Right lobe of liver (tissue), 6 donors: ENCODE results near the gene KY. TPM values are rescaled to one million over a fixed set of nuclear protein-coding genes. Genes with fewer than 3 reads are reported as not detected.

Source experiments
- ATAC-seq, 4 donors: fragments of 200-7000 bp; cut with Tn5 transposase; one replicate each; pipeline ENCODE4 v1.9.1; 2020; ENCODE audit warnings: mild to moderate bottlenecking in 4 of 4, moderate library complexity in 4 of 4
- DNase-seq, 3 donors: peaks; one replicate each; pipeline ENCODE4 v3.0.0-alpha.2; 2020
- H3K27ac ChIP-seq, 3 donors: fragments of 200-600 bp; one replicate each; pipeline ENCODE4 v1.8.0; 2022
- H3K27me3 ChIP-seq, 2 donors: fragments of 200-600 bp; one replicate each; pipeline ENCODE4 v1.8.0; 2022
- H3K36me3 ChIP-seq, 4 donors: fragments of 200-600 bp; sonication (generic) in 1 of 4; one replicate each; pipeline versions ENCODE4 v1.5.1 to v1.8.0; 2017 to 2022; ENCODE audit warnings: control low read depth in 1 of 4
- H3K4me1 ChIP-seq, 4 donors: fragments of 200-600 bp; sonication (generic) in 1 of 4; one replicate each; pipeline versions ENCODE4 v1.5.1 to v1.8.0; 2017 to 2022; ENCODE audit warnings: control low read depth in 1 of 4
- H3K4me3 ChIP-seq, 3 donors: fragments of 200-600 bp; one replicate each; pipeline ENCODE4 v1.8.0; 2022
- H3K9me3 ChIP-seq, 4 donors: fragments of 200-600 bp; sonication (generic) in 1 of 4; one replicate each; pipeline versions ENCODE4 v1.5.1 to v1.8.0; 2017 to 2022; ENCODE audit warnings: control low read depth in 1 of 4
- CTCF ChIP-seq, 4 donors: fragments of 200-600 bp in 3 of 4; fragments of 450-650 bp in 1 of 4; IDR thresholded peaks; one replicate each; pipeline versions ENCODE4 v1.5.1 to v1.8.0; 2016 to 2022; ENCODE audit warnings: antibody characterized with exemption in 4 of 4, mild to moderate bottlenecking in 2 of 4
- POLR2A ChIP-seq: fragments of 450-650 bp; IDR thresholded peaks from one replicate; pipeline ENCODE4 v1.6.1; 2017; ENCODE audit warnings: antibody characterized with exemption, mild to moderate bottlenecking
- WGBS: methylation state at CpG from one replicate; pipeline ENCODE4 v1.1.6; 2018; ENCODE audit warnings: low coverage, low lambda C conversion rate; ENCODE audit not compliant: insufficient coverage; ENCODE audit errors: missing lambda C conversion rate; 5-methylcytosine and 5-hydroxymethylcytosine counted together
- intact Hi-C, 2 donors: fragments of 100-400 bp; cut with DNase I; formaldehyde crosslinking; loops; one replicate each; pipeline versions ENCODE4 v1.11.2 to v1.14.1; 2022
- total RNA-seq, 6 experiments: library from RNA; depleted of rRNA in 2 of 6; stranded (reverse); fragments of >200 nt in 2 of 6; fragmentation: NEBNext Ultra II Directional in 3 of 6; extraction: Animal tissue kit (Norgen Biotek cat#: 25700) in 3 of 6; gene quantifications; one replicate each; pipeline versions ENCODE4 v1.1.0 to v1.2.4, GENCODE V29; 2016 to 2023
- donor health status: DM: no; HTN: yes; CAD: no.
- donor health status: DM: no; HTN: no; CAD: no.
- donor health status: DM: no; HTN: no; CAD: no.
- donor health status: DM: no; HTN: yes; CAD: no.
- donor health status: DM: no; HTN: yes; CAD: no.

Gene KY
- total RNA-seq, 6 experiments from 2014 or later = not detected

DNA sequence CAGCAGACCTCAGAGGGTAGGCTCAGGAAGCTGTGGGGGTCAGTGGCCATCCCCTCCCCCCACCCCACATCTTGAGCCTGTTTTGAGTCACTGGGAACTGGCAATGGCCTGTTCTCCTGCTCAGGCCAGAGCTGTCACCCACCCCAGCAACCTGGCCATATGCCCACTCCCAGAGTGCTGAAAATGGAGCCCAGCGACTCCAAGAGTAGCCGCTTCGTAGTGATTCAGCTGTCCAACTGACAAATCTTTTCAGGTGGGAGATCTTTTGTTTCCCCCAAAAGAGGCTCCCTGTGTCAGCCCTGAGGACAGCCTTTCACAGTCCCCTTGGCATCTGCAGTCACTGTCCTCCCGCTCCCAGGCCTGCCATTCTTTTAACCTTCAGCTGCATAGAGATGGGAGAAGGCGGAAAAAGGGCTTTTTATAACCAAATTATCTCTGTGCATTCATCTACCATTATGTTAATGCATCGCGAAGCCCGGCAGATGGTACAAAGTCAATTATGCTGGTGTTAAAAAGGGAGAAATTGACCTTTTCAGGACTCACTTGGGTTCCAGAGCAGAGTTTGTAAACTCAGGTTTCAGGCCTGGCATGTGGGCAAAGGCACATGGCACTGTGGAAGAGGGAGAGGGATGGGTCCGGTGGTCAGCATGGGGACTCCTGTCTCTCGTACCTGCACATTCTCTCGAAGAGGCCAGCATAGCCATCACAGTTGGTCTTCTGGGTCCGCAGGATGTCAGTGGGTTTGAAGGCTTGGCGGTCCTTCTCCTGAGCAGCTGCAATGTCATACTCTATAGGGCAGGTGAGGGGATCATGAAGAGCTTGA lies 32.1 kb downstream of the KY start:
- Histone ChIP-seq H3K27ac (no peak overlapping the region), H3K9me3 (no peaks in the 10 kb centered on the region), H3K4me1 (no peaks in the 10 kb centered on the region), H3K36me3 (no peaks in the 10 kb centered on the region), H3K27me3 (no peaks in the 10 kb centered on the region), H3K4me3 (no peak overlapping the region)
- TF ChIP-seq POLR2A = no peak
- no peak for TF ChIP-seq CTCF (IDR thresholded peaks at IDR 0.05)
- 91% methylated on average over 5 of the region's 13 CpGs for WGBS
- ATAC-seq = no peak
- intact Hi-C loops = no loop called here
- DNase-seq = no peak

DNA sequence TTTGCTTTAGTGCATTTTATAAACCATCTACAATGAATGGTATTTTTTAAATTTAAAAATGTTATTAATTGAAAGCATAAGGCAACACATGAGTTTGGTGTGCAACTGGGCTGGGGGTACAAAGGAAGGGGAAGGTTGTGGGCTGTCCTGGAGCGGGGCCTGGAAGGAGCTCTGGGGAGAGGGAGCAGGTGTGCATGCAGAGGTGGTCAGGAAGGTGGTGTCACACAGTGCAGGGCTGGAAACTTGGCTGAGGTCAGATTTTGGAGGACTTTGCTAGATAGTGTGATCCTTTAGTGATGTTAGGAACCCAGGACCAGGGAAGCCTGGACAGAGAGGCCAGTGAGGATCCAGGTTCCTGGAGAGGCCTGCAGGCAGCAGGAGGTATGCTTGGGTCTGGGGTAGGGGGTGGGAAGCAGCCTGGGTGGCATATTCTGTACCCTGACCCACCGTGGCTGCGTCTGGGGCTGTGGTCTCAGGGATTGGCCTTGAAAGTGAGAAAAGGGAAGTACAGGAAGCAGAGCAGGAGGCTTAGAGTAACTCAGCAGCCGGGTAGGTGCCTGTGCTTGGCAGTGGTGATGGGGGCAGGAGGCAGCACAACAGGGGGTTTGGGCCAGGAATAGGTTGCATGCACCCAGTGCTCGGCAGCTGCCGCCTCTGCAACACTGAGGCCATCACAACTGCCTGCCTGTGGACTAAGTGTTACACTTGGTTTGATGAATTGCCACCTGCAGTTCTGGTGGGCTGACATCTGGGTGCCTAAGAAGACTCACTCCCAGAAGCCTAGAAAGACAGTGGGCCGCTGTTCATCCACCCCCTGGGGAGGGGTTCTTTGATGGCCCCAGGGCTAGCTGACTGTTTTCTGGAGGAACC lies 33.0 kb downstream of the KY start:
- no peaks in the 10 kb centered on the region for H3K27me3 ChIP-seq
- intact Hi-C loops = no loop called here
- TF ChIP-seq POLR2A (no peak), CTCF (IDR thresholded peaks at IDR 0.05) (no peak)
- ATAC-seq (no peak), DNase-seq (no peak)
- H3K4me3 ChIP-seq = no peak overlapping the region
- H3K4me1 ChIP-seq = no peaks in the 10 kb centered on the region
- H3K36me3 ChIP-seq = no peaks in the 10 kb centered on the region
- 83% methylated on average over 1 of the region's 7 CpGs for WGBS
- H3K9me3 ChIP-seq = no peaks in the 10 kb centered on the region
- no peak overlapping the region for H3K27ac ChIP-seq

GRCh38 chr3:134615743-134616142 lies 35.1 kb downstream of the KY start:
- H3K27ac ChIP-seq = no peak overlapping the region
- no peaks in the 10 kb centered on the region for H3K9me3 ChIP-seq
- intact Hi-C loops = no loop called here
- DNase-seq (no peak), ATAC-seq (no peak)
- no peak overlapping the region for H3K4me3 ChIP-seq
- H3K36me3 ChIP-seq = no peaks in the 10 kb centered on the region
- no peaks in the 10 kb centered on the region for H3K27me3 ChIP-seq
- no peaks in the 10 kb centered on the region for H3K4me1 ChIP-seq
- WGBS = 61% methylated on average over 5 of the region's 5 CpGs
- TF ChIP-seq CTCF (IDR thresholded peaks at IDR 0.05) (no peak), POLR2A (no peak)

- no peak for ATAC-seq
- intact Hi-C loops = no loop called here
- WGBS = 83% methylated on average over 4 of the region's 4 CpGs
- Histone ChIP-seq H3K27me3 (no peaks in the 10 kb centered on the region), H3K4me1 (no peaks in the 10 kb centered on the region), H3K9me3 (no peaks in the 10 kb centered on the region), H3K27ac (no peak overlapping the region), H3K36me3 (no peaks in the 10 kb centered on the region), H3K4me3 (no peak overlapping the region)
- DNase-seq = no peak
- no peak for TF ChIP-seq CTCF (IDR thresholded peaks at IDR 0.05)
- TF ChIP-seq POLR2A = no peak
These were observed 35.9 kb downstream of the KY start for GRCh38 chr3:134614955-134615354.
